Cortex of kidney (tissue), 1 donor: Measurements from ENCODE around the gene LINC00305.

Source experiments
- DNase-seq: peaks from one replicate; lab custom pipeline; 2025; lab: John Stamatoyannopoulos, UW

Gene LINC00305

DNA sequence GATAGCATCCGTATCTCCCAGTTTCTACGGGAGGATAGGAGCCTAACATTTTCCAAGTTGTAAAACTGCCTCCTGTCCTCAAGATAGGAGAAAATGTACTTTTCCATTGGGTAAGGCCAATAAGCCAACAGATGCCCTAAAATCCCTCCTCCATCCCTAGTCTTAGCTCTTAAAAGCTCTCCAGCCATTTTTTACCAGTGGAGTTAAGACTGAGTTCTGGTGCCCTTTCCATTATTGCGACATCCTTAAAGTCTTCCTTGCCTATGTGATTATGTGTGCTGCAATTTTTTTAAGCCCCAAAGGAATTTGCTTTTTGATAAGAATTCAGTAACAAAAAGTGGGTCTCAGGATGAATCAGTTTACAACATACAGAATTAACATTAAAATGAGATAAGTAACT, 33.0 kb downstream of the LINC00305 start:
- DNase-seq: no peak

DNA sequence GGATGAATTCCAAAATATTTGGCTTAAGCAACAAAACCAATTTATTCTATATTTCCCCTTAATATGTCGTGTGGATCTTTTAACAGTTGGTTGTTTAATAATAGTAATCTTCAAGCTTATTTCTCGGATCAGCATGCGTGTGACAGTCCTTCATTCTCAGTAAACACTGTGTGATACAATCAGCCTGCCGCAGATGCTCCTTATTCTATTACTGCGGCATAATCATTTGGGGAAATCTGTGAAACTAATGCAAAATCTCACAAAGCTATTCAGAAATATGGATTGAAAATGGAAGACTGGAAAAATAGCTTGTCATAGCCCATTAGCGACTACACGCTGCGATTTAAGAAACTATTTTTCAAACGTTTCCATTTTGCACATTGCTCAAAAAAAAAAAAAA, 36.9 kb downstream of the LINC00305 start:
- no peak for DNase-seq

DNA sequence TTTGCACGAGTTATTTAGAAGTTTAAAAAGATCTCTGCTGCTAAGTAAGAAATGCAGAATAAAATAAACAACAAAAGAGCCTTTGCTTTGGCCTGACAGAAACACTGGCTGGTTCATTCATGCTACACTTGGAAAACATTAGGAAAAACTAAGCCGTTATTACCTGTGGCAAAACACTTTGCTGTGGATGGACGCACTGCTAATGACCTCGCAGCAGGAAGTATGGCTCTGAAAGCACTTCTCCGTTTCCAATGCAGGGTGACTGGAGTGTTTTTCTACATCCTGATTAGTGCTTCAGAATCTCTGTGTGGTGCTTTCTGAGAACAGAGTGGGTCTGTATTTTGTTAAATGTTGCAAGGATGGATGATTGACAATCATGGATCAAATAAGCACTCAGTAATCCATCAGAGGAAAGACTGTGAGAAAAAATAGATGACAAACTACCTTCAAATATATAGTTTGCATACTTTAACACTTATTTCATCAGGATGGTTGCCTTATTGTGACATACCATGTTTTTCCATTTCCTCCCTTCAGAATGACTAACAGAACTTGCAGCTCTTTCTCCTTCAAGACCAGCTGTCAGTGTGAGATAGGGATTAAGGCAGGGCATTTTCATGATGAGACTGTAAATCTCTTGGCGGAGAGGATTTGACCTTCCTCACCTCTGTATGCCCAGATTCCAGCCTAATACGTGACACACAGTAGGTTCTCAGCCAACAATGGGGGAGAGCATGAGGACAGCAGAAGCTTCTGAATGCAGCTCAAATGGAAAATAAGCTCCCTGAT, 38.0 kb downstream of the LINC00305 start:
- DNase-seq: no peak

DNA sequence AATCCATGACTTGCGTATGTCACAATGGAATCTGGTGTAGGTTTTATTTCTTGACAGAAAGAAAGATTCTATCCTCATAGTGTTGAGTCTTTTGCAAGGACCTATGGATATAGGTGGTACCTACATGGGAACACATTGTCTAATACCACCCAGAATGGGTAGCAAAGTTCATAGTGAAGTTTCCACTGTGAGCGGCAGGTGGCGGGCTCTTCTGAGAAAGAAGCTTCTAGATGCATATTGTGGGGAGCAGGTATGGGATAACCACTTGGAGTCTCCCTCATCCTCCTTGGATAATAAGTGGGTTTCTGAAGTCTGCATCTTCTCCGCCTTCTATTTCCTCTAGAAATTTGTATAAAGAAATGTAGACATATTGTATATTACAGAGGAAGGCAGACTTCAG, 44.9 kb downstream of the LINC00305 start:
- DNase-seq: no peak

DNA sequence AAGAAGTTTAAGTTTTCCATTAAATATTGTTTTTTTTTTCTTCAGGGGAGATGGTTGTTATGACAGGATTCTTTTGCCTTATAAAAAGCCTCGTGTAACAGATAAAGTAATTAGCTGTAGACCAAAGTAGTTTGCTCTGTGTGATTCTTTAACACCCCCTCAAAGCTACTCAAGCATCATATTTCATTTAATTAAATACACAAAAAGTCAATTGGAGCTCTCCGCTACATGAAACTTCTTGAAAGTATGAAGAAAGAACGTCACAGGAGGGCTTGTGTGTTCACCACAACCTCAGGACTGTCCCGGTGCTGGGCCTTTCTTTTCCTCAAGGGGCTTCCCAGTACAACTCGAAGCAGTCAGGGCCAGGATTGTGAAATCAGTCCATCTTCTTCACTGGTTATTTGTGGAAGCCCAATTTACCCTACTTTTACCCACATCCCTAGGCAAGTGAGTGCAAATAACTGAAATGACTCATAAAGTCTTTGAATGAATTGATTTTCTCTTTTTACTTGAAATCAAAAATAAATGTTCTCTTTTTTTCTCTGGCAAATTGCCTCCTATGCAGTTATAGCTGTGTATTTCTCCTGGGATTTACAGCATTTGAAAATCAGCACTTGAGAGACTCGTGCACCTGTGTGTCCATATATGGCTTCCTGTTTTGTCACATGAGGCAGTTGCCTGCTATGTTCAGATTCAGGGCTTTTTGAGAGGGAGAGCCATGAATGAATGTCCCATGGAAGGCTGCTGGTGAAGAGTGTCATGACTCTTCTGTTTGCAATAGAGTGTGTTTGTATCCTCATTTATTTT, 48.6 kb downstream of the LINC00305 start:
- no peak for DNase-seq

DNA sequence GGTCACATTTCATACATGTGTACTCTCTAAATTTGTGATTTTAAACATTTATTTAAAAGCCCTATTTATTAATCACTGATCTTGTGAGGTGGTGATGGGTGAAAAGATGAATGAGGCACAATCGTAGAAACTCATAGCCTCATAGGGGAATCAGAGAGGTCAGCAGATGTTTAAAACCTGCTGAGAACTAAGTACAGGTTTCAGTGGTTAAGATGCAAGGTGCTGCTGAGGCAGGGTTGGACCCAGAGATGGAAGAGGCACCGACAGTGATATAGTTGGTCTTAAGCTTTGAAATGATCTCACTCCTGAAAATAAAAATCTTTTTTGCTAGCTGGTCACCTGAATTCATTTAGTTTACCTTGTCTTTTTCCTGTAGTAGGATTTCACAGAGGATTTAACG, 49.6 kb downstream of the LINC00305 start:
- DNase-seq: no peak

DNA sequence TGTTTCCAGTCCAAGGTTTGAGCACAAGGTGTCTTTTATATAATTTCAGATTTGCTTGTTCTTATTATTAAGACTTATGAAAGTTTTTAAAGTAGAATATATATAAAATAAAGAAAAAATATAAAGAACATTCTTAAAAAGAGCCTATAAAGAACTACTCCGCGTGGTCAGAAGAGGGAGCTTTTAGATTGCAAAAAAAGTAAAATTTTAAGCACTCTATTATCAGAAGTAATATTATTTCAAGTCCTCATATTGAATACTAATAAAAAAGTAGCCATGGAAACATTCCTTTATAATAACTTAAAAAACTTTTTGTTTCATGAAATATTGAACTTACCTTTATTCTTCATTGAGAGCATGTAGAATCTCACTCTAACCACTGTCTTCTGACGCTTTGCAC, 51.4 kb downstream of the LINC00305 start:
- no peak for DNase-seq

DNA sequence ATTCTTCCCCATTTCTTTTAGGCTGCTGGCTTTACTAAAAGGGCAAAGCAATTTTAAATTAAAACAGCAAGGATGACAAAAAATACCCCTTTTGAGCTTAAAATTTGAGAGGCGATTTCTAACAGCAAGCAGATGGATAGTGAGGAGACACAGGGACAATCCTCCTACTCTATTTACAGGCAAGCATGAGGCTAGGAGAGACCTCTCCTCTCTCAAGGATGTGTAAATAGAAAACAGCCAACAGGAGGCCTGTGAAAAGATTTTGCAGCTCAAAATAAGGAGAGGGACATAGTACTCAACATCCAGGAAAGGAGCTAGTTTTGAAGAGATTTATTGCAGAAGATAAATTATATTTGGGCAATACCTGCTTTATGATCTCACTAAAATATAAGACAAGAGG, 53.8 kb downstream of the LINC00305 start:
- no peak for DNase-seq

DNA sequence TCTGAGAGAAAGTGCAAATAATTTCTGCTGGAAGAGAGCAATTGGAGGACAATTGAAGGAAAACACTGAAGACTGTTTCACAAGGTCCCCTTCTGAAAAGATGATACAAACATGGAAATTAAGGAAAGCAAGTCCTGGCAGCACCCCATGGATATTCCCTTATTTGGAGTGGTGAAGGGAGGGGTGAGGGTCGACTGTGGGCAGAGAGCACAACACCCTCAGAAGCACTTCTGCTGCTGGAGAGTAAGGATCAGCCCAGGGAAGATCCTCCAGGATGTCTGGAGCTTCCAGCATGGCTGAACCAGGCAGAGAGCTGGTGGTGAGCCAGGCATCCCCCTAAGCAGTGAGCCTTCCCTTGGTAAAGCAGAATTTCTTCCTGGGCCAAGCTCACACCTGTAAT, 54.7 kb downstream of the LINC00305 start:
- no peak for DNase-seq

DNA sequence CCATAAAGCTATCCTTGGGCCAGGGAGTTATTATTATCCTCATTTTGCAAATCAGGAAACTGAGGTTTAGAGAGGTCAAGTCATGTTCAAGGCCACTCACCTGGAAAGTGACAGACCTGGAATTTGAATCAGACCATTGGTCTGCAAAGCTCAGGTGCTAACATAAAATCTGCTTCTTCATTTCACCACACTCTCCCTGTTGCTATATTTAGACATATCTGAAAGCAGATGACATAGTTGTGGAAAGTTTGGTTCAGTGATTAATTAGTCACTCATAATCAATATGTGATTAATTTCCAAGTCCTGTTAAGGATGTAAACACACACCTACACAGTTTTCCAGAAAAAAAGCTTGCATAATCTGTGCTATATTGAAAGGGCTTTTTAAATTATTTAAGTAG, 57.4 kb downstream of the LINC00305 start:
- no peak for DNase-seq

DNA sequence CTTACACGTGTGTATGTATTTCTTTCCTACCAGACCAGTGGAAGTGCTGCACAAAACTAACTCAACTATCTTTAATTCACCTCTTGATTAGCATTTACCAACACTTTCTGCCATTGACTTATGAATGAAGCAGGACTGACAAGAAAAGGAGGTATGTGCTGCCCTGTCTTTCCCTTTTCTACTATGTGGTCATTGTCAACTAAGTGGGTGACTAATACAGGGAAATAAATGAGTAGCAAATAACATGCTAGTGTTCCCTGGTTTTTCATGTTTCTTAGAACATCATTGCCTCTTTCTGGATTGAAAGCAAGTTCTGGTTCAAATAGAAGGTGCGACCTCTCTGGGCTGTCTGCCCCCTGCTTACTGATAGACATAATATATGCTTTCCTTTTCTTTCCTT, 58.0 kb downstream of the LINC00305 start:
- DNase-seq: no peak

DNA sequence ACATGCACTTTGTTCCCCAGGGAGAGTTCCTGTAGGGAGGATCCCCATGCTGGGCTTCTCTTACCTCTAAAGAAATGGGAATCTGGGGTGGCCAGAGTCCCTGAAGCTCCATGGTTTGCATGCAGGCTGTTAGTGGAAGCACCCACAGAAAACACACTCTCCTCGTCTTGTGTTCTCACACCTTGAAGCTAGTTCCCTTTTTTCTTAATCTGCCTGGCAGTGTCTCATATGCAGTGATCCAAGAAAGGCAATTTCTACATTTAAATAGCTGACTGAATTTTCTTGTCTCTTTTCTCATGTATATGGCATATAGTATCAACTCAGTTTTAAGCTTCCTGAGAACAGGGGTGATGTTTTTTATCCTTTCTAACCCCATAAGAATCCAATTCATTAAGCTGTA, 65.0 kb downstream of the LINC00305 start:
- DNase-seq: no peak

DNA sequence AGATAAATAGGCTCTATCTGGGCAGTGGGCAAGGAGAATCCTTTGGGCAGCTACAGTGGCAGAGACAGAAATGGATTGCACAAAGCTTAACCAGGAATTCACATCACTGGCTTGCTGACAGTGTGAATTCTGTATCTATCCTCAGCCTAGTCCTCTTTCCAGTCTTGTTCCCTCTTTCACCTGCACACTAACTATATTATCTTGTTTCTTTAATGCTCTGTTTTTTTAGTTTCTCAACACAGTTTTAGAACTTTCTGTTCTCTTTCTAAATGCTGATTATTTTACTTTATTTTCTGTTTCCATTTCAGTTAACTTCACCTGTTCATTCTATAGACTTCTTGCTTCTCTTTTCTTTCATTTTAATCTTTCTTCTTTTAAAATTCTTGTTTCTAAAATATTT, 66.4 kb downstream of the LINC00305 start:
- DNase-seq: no peak

DNA sequence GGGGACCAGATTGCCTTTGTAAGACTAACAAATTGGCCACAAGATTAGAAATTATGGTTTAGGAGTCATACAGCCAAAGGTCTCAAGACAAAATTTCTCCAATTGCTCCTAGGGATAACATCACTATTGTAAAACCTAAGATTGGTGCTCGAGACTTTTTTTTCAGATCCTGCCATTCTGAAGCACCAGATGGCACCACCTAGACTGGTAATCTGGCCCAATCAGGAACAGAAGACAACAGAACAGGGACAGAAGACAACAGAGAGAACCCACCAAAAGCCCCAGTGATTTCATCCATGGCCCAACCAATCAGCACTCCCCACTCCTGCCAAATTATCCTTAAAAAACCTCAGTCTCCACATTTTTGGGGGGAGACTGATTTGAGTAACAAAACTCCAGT, 66.8 kb downstream of the LINC00305 start:
- no peak for DNase-seq

DNA sequence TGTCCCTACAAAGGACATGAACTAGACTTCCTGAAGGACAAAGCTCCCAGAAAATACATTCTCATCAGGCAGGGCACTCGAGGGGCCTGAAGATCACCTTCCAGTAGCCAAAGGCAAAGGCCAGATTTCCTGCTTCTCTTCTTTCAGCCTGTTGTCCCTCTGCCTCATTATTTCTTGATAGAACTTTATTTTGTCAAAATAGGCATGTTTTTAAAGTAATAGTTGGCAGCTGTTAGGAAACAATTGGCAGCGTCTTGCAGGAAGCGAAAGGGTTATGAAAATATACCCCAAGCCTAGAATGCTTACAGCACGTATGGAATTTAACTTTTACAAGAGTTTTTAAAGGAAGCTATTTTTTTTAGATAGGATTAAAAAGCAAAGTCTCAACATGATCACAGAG, 74.9 kb downstream of the LINC00305 start:
- DNase-seq: no peak

DNA sequence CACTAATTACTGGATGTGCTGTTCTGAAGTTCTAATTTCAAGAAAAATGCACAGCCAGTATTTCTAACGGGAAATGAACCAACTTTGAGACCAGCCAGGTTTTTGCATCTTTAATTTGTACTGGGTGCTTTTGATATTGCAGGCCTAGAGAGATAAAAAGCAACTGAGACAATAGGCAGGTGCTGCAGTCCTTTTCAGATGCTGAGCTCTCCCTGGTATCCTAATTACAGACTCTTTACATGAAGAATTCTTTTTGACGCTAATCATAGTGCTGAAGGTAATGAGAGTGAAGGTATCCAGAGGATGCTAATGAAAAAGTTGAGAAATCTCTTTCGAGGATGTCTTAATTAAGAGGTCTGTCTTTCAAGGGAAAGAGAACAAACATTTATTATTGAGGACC, 93.9 kb downstream of the LINC00305 start:
- DNase-seq: no peak

DNA sequence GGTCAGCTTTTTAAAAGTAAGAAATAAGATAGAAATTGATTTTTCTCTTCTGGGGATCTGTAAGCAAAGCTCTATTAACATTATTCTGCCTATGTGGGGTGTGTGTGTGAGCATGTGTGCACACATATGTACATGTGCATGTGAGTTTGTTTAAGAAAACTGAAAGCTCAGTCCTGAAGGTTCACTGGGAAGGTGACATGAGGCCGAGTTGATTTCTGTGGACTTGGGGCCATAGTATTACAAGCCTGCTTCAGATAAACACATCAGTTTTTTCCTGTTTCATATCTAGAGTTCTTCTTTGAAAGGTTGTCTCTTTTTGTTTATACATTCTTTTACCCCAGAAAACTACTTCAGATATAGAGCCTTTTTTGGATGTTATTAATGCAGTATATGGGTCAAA, 95.6 kb downstream of the LINC00305 start:
- DNase-seq: no peak

DNA sequence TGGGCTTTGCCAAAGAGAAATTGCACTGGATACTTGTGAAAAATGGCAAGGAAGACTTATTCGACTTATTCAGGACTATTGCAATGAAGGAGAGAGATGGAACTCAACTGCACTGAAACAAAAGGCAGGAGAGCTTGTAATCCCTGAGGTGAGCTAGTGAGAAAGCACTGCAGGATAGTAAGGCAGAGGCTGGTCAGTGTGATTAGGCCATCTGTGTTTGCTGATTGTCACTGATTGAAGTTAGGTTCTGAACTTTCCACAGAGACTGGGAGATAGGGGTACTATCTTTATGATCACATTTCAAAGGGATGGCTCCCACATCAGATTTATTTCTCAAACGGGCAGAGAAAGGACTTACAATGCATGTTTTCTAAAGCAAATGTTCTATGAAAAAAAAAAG, 96.1 kb downstream of the LINC00305 start:
- no peak for DNase-seq

DNA sequence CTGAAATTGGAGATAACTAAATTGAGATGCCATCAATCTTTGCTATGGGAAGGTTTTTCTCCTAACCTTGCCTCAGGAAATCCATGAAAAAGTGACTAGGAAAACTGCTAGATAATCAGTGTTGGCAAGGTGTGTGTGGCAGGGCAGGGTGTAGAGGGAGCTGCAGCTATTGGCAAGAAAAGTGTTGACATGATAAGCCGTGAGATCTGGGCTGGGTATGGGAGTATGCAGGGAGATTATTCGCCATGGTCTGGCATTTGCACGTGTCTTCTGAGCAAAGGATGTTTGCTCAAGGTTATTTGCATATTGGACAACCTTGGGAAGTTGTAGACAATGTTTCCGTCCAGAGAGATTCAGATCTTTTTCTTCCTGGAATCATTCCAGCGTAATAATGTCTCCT, 104.3 kb downstream of the LINC00305 start:
- DNase-seq: no peak

DNA sequence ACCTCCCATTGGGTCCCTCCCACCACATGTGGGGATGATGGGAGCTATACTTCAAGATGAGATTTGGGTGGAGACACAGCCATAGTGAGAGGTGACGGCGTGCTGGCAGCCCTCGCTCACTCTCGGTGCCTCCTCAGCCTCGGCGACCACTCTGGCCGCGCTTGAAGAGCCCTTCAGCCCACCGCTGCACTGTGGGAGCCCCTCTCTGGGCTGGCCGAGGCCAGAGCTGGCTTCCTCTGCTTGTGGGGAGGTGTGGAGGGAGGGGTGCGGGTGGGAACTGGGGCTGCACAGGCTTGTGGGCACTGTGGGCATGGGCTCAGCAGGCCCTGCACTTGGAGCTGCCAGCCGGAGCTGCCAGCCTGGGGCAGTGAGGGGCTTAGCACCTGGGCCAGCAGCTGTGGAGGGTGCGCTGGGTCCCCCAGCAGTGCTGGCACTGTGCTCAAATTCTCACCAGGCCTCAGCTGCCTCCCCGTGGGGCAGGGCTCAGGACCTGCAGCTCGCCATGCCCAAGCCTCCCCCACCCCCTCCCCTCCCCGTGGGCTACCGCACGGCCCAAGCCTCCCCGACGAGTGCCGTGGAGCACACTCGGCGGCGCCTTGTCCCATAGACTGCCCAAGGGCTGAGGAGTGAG, 106.0 kb downstream of the LINC00305 start:
- no peak for DNase-seq

DNA sequence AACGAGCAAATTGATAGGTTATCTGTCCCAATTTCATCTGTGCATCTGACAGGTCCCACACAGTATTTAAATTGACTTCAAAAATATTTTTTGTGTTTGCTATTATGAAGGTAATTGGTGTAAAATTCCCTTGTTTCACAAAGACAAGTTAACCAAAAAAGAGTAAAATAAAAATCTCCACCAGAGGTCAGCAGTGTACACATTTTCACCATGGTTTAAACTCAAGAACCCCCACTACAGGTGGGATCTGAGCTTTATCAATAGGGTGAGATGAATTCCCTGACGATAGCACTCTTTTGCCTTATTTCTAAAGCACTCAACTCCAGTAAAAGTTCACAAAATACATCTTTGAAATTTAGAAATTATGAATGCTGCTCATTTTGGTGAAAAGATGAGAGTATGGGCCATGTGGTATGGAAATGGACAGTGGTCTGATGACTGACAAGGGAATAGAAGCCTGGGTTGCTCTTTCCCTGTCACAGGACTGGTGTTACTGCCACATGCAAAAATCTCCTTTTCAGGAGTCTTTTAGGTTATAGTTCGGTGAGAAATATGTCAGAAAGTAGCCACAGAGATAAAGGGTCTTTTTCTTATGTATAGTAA, 111.0 kb downstream of the LINC00305 start:
- no peak for DNase-seq

DNA sequence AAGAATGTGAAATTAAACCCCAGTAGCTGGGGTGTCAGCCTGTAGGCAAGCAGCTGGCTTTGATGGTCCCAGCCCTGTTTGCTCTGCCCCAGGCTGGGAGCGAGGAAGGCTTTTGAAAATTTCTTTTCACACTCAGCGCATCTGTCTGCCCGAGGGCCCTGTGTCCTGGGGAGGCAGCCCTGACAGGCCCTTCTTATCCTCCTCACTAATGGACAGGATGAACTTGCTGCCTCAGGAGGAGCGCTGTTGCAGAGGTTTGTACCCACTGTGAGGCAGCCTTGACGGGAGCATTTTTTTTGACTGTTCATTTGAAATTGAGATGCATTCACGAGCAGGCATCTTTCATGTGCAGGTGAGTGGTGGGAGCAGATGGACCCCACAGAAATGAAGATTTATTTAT, 116.6 kb downstream of the LINC00305 start:
- DNase-seq: no peak

DNA sequence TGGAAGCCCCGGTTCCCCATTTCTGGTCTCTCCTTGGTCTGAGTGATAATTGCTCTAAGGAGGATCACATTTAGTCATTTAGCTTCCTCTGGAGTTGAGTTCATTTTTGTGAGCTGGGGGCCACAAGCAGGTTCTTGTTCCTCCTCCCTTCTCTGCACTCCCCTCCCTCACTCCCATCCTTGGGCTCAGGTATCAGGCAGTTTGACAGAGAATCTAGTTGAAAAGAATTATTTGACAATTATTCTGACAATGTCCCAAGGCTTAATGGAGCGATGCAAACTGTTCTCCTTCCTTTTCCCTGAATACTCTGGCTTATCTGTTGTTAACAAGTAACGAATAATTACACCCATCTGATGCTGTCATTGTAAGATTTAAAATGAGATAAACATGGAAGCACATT, 117.5 kb downstream of the LINC00305 start:
- no peak for DNase-seq
